ENCODE data around the gene PAX7.

- no peak for TF ChIP-seq CTCF (IDR thresholded peaks at IDR 0.05)
- no peak for TF ChIP-seq EP300 (IDR thresholded peaks at IDR 0.05)
Measured at GRCh38 chr1:18793164-18793563, 162.5 kb downstream of the PAX7 start.
